Stimulated activated CD4-positive, alpha-beta T cell treated with anti-CD3 and anti-CD28 coated beads, Interleukin-4, amount 100 ng/mL, for 48 hours (primary cell): ENCODE results near the gene EPSTI1.
"Not testable (repeated sequence)": the region's sequence is repeated elsewhere in the genome, so short reads cannot be mapped to it uniquely, and the experiment has no call there.

Experiments
- DNase-seq, 2 donors: peaks; one replicate each; pipeline ENCODE4 v3.0.0-alpha.2; 2020; ENCODE audit warnings: low read depth in 2 of 2

EPSTI1 gene

DNA sequence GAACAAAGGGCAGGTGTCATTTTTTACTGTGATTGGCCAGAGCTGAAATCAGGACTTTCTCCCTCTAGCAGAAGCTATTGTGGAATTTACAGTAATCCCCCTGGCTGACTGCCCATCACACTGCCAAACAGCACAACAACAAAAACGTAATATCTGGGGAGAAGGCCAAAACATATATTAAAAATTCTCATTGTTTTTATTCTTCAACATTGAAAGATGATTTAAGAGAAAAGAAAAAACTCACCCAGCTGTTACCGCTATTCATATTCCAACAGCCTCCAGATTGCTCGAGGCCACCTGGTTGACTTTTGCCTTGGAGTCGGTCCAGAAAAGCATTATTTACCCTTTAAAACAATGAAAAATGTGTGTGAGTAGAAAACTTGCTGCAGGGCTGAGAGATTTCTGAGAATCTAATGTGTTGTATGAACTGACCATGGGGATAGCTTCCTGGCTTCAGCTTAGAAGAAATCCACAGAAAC, 97.2 kb downstream of the EPSTI1 start:
- no peak for DNase-seq

GRCh38 chr13:42893214-42893671, 98.8 kb downstream of the EPSTI1 start:
- no peak for DNase-seq

GRCh38 chr13:42892760-42893159, 99.3 kb downstream of the EPSTI1 start:
- no peak for DNase-seq

GRCh38 chr13:42891591-42891990, 100.5 kb downstream of the EPSTI1 start:
- no peak for DNase-seq

- no peak for DNase-seq
These were observed 106.7 kb downstream of the EPSTI1 start for GRCh38 chr13:42885325-42885724.

DNA sequence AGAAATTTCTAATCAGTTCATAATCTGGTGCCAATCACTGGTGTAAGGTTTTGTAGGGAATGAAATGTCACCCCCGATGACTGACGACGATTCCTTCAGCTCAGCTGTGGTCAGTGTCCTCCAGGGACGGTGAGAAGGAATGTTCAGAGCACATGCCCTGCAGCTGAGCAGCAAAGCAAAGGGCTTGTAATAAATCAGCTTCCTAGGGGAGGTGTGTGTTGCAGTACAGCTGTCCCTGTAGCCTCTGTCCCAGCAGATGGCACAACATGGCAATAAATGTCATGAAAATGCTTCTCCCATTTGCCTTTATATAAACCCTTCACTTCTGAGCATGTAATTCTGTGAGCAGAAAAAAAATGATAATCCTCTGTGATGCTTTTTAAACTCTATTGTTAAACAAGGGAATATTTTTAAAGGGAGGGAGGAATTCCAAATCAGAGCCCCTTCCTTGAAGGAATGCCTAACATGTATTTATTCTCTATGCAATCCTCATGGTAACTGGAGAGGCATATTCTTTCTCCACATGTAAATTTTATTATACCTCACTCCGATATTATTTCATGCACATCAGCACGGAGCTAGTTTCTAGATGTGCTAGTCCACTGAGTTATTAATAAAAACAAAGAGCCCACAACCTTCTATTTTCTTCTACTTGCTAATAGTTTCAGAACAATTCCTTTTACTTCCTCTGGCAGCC, 108.1 kb downstream of the EPSTI1 start:
- DNase-seq: no peak

- no peak for DNase-seq
These were observed 108.9 kb downstream of the EPSTI1 start for GRCh38 chr13:42883142-42883541.

- no peak for DNase-seq
These were observed 111.9 kb downstream of the EPSTI1 start for GRCh38 chr13:42880056-42880605.

GRCh38 chr13:42878721-42879120, 113.3 kb downstream of the EPSTI1 start:
- DNase-seq: no peak

GRCh38 chr13:42876887-42877545, 115.0 kb downstream of the EPSTI1 start:
- no peak for DNase-seq

- DNase-seq: no peak
These were observed 115.7 kb downstream of the EPSTI1 start for GRCh38 chr13:42876270-42876714.

DNA sequence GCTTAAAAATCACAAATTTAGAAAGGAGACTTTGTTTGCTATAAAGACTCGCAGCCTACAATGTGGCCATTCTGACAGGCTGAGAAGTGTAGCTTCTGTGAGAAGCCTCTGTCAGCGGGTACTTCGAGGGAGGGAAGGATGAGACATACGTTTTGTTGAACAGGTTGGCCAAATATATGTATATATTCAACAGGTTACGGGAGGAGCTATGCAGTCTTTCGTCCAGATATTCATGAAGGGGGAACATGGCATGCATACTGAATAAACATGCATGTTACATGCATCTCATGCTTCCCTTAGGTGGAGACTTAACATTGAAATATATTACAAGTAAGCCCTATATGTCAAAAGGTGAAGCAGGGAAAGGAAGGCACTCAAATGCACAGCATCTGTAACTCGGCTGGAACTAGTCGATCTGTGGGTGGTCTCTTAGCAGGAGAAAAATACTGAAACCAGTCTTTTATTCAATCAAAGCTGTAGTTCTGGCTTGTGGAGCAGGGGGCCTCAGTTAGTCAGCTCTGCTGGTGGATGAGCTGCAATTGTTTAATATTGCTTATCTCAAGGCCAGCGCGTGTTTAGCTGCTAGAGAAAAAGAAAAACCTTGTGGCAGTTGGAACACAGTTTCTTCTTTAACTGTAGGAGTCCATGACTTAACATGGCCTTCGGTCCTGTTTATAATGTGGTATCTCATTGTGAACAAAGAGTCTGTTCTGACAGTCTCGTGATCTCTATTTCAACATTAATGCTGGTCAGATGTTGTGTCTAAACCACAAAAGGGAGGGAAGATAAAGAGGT, 116.4 kb downstream of the EPSTI1 start:
- DNase-seq: no peak

DNA sequence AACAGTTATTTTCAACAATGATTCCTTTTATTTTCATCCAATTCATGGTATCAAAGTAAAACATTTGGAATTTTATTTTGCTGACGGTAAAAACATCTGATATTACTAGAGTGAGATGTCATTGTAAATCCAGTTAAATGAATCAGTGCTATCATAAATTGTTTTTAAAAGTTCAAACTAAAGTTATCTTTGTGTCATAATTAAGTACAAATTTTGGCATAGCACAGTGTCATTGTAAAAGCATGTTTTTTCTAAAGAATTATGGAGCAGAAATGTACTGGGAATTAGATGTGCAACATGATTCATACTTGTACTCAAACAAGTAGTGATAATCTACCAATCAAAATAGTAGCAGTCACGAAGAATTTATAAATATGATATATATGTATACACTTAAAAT, 117.8 kb downstream of the EPSTI1 start:
- no peak for DNase-seq

DNA sequence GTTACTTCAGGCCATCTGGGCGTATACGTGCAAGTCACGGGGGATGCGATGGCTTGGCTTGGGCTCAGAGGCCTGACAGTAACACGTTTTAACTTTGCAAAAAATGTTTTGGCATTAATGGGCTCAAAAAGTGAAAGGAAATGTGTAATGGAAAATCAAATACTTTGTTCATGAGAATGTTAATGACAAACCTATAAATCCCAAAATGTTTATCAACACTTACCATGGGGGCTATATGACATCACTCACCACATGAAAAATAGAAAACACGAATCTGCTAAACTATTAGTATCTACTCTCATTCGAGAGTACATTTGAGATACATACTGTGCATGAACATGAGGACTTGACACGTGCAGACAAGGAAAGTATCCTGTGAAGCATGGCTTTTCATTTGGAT, 119.0 kb downstream of the EPSTI1 start:
- no peak for DNase-seq

GRCh38 chr13:42867232-42867631, 124.8 kb downstream of the EPSTI1 start:
- no peak for DNase-seq

DNA sequence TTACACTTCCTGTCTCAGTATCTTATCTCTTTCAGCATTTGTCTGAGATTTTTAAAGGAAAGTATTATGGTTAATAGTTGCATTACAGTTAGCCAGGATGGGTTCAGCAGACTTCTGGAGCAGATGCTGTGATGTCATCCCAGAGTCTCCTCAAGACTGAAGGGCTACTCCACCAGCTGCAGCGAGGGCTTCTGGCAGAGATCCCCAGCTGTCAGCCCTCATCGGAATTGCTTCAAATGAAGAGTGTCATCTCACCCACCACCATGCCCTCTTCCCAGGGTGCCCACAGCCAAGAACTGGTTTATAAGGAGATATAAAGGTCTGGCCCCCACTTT, 126.3 kb downstream of the EPSTI1 start:
- no peak for DNase-seq

GRCh38 chr13:42864952-42865767, 126.9 kb downstream of the EPSTI1 start:
- no peak for DNase-seq

- not testable (repeated sequence) for DNase-seq
These were observed 129.7 kb downstream of the EPSTI1 start for GRCh38 chr13:42862370-42862769.

GRCh38 chr13:42860485-42860884, 131.6 kb downstream of the EPSTI1 start:
- DNase-seq: no peak

DNA sequence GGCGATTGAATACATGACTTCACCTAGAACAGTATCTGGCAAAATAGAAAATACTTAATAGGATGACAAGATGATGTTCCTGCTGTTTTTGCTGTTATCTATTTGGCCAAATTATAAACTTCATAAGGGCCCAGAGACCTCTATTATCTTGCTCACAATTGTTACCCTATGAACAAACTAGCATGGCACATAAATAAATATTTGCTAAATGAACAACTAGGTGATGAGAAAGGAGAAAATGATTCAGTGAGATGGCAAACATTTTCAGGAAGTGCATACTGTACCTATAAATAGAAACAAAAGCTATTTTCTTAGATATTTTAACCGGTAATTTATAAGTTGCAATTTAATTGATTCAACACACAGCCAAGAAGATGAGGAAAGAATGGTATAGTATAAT, 132.3 kb downstream of the EPSTI1 start:
- DNase-seq: no peak

DNA sequence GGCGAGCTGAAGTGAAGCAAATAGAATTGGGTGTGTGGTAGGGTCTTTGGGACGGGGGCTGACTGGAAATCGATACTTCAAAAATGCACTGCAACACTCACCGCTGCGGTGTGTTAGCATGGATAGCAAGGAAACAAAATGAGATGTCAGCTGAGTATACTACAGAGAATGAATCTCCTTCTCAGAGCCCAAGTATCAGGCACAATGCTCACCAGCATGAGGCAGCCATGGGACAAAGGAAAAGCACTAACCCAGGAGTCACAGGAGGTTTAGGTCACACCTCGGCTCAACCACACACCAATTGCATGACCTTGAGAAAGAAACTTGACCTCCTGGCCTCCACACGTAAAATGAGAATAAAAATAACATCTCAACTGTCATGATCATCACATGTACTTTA, 136.6 kb downstream of the EPSTI1 start:
- DNase-seq: no peak
